Ectodermal cell (in vitro differentiated cells): ENCODE measurements around the gene EDN2.

Experiments used
- H3K27ac ChIP-seq: 2 replicates; pipeline ENCODE4 v1.7.0; 2013; ENCODE audit warnings: mild to moderate bottlenecking, low read depth, low read length; ENCODE audit not compliant: insufficient read depth, poor library complexity, severe bottlenecking
- H3K27me3 ChIP-seq: 2 replicates; pipeline ENCODE4 v1.7.0; 2013; ENCODE audit warnings: mild to moderate bottlenecking, low read length; ENCODE audit not compliant: insufficient read depth, control insufficient read depth, poor library complexity, severe bottlenecking
- H3K36me3 ChIP-seq: one replicate; pipeline ENCODE4 v1.7.0; 2013; ENCODE audit warnings: low read length; ENCODE audit not compliant: control insufficient read depth, insufficient read depth
- H3K4me1 ChIP-seq: one replicate; pipeline ENCODE4 v1.7.0; 2013; ENCODE audit warnings: low read length; ENCODE audit not compliant: control insufficient read depth, insufficient read depth
- H3K4me3 ChIP-seq: 2 replicates; pipeline ENCODE4 v1.7.0; 2013; ENCODE audit warnings: low read depth, low read length, control low read depth; ENCODE audit not compliant: insufficient read depth
- H3K9me3 ChIP-seq: 2 replicates; pipeline ENCODE4 v1.7.0; 2013; ENCODE audit warnings: mild to moderate bottlenecking, low read length, moderate library complexity; ENCODE audit not compliant: control insufficient read depth
- WGBS, 2 experiments: methylation state at CpG; one replicate each; pipeline ENCODE4 v1.1.7; 2013; ENCODE audit warnings: missing lambda C conversion rate in 2 of 2; 5-methylcytosine and 5-hydroxymethylcytosine counted together

The EDN2 gene

DNA sequence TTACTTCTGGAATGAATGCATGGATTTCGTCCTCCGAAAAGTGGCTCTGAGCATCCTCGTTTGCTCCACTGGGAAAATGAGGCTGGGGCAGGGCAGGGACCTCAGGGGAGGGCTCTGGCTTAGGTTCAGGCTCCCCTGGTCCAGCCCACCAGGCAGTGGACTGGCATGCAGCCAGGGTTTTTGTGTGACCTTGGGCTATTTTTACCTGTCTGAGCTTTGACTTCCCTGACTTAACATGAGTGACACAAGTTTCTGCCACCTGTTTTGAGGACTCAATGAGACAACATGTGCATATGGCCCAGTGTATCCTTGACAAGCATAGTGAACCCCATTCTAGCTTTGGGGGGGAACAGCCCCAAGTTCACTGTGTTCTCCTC is 32.6 kb upstream of the EDN2 start:
- Histone ChIP-seq H3K27me3 (no peaks in the 10 kb centered on the region), H3K4me1 (peaks cover 15% of the 10 kb centered on the region)
- 92% methylated on average over 3 of the region's 3 CpGs for WGBS, 2 experiments

DNA sequence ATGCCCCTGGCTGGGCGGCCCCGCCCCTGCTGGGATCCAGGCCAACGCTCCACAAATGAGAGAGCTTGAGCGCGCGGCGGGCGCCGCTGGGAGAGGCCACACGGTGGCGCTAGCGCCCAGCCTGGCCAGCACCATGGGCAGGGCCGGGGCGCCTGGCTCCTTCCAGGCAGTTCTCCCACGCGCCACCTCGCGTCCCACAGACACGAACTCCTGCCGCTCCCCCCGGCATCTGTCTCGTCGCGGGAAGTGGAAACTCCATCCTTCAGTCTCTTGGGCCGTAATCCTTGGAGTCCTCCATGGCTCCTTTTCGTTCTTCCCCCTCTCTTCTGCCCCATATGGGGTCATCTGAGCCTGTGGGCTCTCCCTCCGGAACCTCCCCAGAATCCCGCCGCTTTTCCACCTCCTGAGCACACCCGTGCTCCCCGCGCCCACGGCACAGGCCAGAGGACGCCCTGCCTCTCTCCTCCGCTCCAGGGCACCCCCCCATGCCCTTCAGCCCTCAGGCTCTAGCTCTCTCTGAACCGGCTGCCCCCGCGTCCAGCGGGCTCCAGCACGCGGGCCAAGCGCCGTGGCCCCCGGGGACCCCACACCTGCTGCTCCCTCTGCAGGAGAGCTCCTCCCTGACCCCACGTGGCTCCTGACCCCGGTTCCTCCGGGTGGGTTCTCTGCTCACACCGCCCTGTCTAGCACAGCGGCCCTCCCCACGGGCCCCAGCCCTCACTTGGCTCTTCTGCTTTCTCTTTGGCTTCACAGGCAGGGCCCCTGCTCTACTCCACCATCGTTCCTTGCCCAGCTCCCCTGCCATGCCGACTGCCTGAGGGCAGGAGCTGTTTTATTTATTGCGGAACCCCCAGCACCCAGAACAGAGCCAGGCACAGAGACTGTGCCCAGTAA is 31.9 kb upstream of the EDN2 start:
- 33 to 35% methylated on average over 53 of the region's 53 CpGs for WGBS, 2 experiments
- H3K36me3 ChIP-seq: no peaks in the 10 kb centered on the region

More for the DNA sequence above, 32.6 kb upstream of the EDN2 start:
- H3K36me3 ChIP-seq: no peaks in the 10 kb centered on the region
- H3K9me3 ChIP-seq: no peaks in the 10 kb centered on the region
- no peak overlapping the region for H3K4me3 ChIP-seq
- H3K27ac ChIP-seq: no peak overlapping the region

DNA sequence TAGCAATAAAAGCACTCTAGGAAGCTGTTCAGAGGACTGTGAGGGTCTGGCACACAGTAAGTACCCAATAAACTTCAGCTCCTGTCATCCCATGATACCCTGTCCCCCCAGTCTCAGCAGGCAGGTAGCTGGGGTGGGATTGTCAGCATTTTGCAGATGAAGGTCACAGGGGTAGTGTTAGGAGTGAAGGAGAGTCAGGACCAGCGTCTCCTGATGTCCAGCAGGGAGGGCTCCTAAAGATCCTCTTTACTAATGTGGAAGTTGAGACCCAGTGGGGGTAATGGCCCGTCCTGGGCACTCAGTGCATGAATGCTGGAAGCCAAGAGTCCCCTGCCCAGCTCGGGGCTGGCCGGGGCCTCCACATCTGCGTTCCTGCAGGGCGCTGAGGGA is 31.3 kb upstream of the EDN2 start:
- WGBS, 2 experiments: 14 to 16% methylated on average over 6 of the region's 6 CpGs
- H3K27ac ChIP-seq: no peak overlapping the region
- no peaks in the 10 kb centered on the region for H3K27me3 ChIP-seq
- no peak overlapping the region for H3K4me3 ChIP-seq
- H3K36me3 ChIP-seq: no peaks in the 10 kb centered on the region
- no peaks in the 10 kb centered on the region for H3K9me3 ChIP-seq
- peaks cover 8% of the 10 kb centered on the region for H3K4me1 ChIP-seq

More for the DNA sequence above, 31.9 kb upstream of the EDN2 start:
- Histone ChIP-seq H3K27ac (no peak overlapping the region), H3K9me3 (no peaks in the 10 kb centered on the region), H3K27me3 (no peaks in the 10 kb centered on the region), H3K4me1 (peaks cover 9% of the 10 kb centered on the region), H3K4me3 (no peak overlapping the region)

DNA sequence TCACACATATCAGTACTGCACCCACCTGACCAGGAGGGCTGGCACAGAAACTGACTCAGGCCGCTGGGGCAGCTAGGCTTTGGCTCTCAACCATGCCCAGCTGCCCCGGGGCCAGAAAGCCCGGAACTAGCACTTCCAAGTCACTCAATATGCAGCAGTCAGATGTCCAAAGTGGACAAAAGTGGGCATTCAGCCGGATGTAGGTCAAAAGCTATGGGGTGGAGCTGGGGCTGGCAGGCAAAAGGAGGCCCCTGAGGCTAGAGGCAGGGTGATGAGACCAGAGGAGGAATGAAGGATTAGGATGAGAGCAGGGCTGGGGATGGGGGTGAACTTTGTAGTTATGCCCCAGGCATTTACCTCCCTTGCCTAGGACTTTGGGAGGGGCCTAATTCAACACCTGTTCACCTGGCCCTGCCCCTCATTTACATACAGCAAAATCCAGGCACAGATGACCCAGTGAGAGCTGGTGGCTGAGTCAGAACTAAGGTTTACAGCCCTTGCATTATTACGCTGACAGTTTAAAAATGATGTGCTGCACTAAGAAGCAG is 30.7 kb upstream of the EDN2 start:
- H3K4me3 ChIP-seq: no peak overlapping the region
- H3K9me3 ChIP-seq: no peaks in the 10 kb centered on the region
- no peak overlapping the region for H3K27ac ChIP-seq
- H3K27me3 ChIP-seq: no peaks in the 10 kb centered on the region
- peaks cover 8% of the 10 kb centered on the region for H3K4me1 ChIP-seq
- 91 to 97% methylated on average over 5 of the region's 5 CpGs for WGBS, 2 experiments
- no peaks in the 10 kb centered on the region for H3K36me3 ChIP-seq

DNA sequence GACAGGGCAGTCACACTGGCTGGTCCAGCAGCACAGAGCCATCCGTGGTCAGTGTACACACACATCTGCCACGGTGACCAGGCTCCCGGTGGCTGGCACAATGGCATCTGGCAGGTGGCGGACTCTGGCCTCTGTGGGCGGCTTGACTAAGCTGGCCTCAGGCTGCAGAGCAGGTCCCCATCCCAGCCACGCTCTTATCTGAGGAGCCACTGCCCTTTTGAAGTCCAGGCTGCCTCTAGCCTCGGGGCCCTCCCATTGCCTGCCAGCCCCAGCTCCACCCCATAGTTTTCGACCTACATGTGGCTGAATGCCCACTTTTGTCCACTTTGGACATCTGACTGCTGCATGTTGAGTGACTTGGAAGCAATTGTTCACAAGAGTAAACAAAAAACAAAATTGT is 29.9 kb upstream of the EDN2 start:
- 93 to 94% methylated on average over 8 of the region's 8 CpGs for WGBS, 2 experiments
- no peaks in the 10 kb centered on the region for H3K27me3 ChIP-seq
- no peaks in the 10 kb centered on the region for H3K36me3 ChIP-seq
- no peaks in the 10 kb centered on the region for H3K9me3 ChIP-seq
- no peak overlapping the region for H3K4me3 ChIP-seq
- no peak overlapping the region for H3K27ac ChIP-seq
- H3K4me1 ChIP-seq: peaks cover 8% of the 10 kb centered on the region

DNA sequence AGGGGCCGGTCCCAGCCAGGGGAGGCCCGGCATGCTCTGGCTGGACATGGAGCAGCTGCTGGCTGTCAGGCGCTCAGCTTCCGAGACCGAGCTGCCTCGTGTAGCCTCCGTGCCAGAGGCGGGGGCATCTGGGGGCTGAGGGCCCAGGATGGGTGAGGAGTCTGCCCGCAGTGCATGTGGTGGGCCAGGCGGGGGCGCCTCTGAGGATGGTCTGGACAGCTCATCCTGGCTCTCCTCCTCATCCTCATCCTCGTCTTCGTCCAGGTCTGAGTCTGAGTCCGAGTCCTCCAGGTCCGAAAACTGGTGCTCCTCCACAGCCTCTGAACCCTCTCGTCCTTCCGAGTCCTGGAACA is 28.9 kb upstream of the EDN2 start:
- Histone ChIP-seq H3K4me3 (no peak overlapping the region), H3K36me3 (no peaks in the 10 kb centered on the region), H3K4me1 (peaks cover 8% of the 10 kb centered on the region), H3K27me3 (no peaks in the 10 kb centered on the region), H3K9me3 (no peaks in the 10 kb centered on the region), H3K27ac (no peak overlapping the region)
- 70 to 71% methylated on average over 17 of the region's 17 CpGs for WGBS, 2 experiments

DNA sequence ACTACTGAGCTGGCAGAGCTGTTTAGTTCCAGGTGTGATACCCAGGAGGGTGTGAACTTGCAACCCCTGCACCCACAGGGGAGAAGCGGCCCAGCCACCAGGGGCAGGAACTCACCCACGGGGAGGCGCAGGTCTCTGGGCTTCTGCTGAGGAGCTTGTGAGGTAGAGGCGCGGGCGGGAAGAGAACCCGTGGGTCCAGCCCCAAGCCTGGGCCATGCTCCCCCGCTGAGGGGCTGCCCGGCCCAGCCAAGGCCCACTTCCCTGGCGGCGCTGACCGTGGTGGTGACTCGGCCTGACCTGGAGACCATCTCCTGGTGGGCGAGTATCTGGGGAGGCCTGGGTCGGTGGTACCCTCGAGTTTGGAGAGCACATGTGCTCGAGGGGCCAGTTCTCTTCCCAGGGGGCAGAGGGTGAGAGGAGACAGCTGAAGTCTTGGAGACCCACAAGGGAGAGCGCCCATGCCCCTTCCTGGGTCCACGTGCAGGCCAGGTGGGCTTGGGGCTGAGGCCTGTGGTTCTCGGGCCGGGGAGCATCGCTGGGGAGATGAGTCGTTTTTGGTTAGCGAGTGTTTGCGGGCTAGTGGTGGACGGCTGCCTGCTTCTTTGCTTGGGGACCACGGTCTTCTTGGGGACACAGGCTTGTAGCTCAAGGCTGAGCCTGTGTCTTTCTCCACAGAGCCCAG is 28.4 kb upstream of the EDN2 start:
- Histone ChIP-seq H3K4me1 (peaks cover 8% of the 10 kb centered on the region), H3K4me3 (no peak overlapping the region), H3K27ac (no peak overlapping the region), H3K9me3 (no peaks in the 10 kb centered on the region), H3K36me3 (no peaks in the 10 kb centered on the region), H3K27me3 (no peaks in the 10 kb centered on the region)
- 91 to 92% methylated on average over 27 of the region's 27 CpGs for WGBS, 2 experiments

DNA sequence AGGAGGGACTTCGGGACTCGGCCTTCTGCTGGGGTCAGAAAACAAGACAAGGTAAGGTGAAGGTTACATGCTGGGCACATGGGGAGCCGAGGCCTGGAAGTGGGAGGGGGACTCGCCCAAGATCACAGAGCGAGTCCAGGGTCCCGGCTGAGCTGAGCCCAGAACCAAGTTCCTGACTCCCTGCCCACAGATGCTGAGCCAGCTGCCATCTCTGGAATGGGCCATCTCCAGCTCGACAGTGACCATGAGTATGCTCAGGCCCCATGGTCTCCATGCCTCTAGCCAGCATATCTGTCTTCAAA is 26.7 kb upstream of the EDN2 start:
- Histone ChIP-seq H3K36me3 (no peaks in the 10 kb centered on the region), H3K9me3 (no peaks in the 10 kb centered on the region), H3K4me3 (no peak overlapping the region), H3K4me1 (peaks cover 11% of the 10 kb centered on the region), H3K27me3 (no peaks in the 10 kb centered on the region), H3K27ac (no peak overlapping the region)
- WGBS, 2 experiments: 95% methylated on average over 7 of the region's 7 CpGs

DNA sequence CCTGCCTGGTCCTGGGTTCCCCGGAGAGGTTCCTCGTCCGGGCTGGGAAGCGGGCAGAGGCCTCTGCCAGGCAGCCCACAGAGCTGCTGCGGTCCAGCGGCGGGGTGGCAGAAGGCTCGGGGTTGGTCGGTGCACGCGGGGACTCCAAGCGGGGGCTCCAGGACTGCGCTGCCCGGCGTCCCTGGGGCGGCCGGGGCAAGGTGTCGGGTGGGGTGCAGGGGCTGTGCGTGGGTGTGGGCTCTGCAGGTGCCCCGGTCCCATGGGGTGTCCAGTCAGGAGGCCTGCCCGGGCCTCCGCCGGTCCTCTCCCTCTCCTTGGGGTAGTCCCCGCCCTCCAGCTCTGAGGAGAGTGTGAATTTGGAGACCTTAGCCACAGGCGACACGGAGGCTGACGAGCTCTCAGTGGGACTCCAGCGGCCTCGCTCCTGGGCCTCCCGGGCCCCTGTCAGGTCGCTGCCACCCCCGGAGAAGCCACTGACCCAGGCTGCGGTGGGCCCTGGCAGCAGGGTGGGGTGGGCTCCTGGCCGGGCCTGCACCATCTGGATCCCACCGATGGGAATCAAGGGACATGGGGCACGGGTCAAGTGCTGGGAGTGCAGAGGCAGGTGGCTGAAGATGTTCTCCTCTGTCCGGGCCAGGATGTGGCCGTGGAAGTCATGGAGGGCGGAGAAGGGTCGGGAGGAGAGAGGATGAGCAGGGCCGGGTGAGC is 26.2 kb upstream of the EDN2 start:
- H3K27me3 ChIP-seq: no peaks in the 10 kb centered on the region
- WGBS, 2 experiments: 94 to 95% methylated on average over 41 of the region's 41 CpGs

DNA sequence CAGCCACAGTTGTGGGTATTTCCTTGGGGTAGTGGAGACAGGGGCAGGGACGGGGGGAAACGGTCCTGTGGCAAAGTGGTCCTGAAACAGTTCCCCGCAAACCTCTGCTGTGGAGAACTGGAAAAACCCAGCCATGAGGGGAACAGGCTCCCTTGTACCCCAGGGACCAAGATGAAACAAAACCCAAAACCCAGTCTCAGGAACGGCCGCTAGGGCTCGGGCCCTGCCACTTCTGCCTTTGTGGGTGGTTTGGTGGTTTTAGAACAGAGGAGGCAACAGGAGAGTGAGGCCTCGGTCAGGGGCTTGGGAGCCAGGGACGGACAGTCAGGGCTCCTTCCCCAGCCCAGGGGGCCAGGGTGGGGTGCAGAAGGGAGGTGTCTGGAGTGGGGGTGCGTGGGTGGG is 24.8 kb upstream of the EDN2 start:
- no peaks in the 10 kb centered on the region for H3K9me3 ChIP-seq
- H3K4me3 ChIP-seq: no peak overlapping the region
- peaks cover 6% of the 10 kb centered on the region for H3K4me1 ChIP-seq
- no peaks in the 10 kb centered on the region for H3K27me3 ChIP-seq
- WGBS, 2 experiments: 76 to 78% methylated on average over 9 of the region's 9 CpGs
- no peaks in the 10 kb centered on the region for H3K36me3 ChIP-seq
- no peak overlapping the region for H3K27ac ChIP-seq

More for the DNA sequence above, 26.2 kb upstream of the EDN2 start:
- H3K27ac ChIP-seq: no peak overlapping the region
- no peaks in the 10 kb centered on the region for H3K9me3 ChIP-seq
- H3K36me3 ChIP-seq: no peaks in the 10 kb centered on the region
- no peak overlapping the region for H3K4me3 ChIP-seq
- peaks cover 11% of the 10 kb centered on the region for H3K4me1 ChIP-seq
